Measurements from ENCODE around the gene SULT4A1. TPM values are rescaled to one million over a fixed set of nuclear protein-coding genes. Genes with fewer than 3 reads are reported as not detected.

The SULT4A1 gene
- total and polyA plus RNA-seq, 8 donors, result 0.12 to 2.2 (median 0.77) TPM; not detected in 4

- intact Hi-C loops (cut with DNase I; ENCODE audit: low total_unique reads), result no loop called here
- Histone ChIP-seq H3K36me3 (no peaks in the 10 kb centered on the region), H3K4me1 (peaks cover 3 to 23% (median 10%) of the 10 kb centered on the region in 4 donors), H3K27me3 (peaks cover 0 to 45% (median 0%) of the 10 kb centered on the region in 3 donors), H3K4me3 (no peak overlapping the region), H3K27ac (no peak overlapping the region), H3K9me3 (no peaks in the 10 kb centered on the region)
- WGBS, 5 donors, result 57 to 74% (median 65%) methylated on average over 12 of the region's 12 CpGs
- TF ChIP-seq POLR2AphosphoS5 (IDR thresholded peaks at IDR 0.05) (no peak), EP300 (IDR thresholded peaks at IDR 0.05) (no peak), POLR2A (IDR thresholded peaks at IDR 0.05) (no peak), CTCF (IDR thresholded peaks at IDR 0.05) (no peak)
- no peak for DNase-seq
These were observed 31.3 kb downstream of the SULT4A1 start for GRCh38 chr22:43830931-43831560.

- intact Hi-C loops (cut with DNase I; ENCODE audit: low total_unique reads), result no loop called here
These were observed 32.1 kb downstream of the SULT4A1 start for GRCh38 chr22:43829904-43830851.

GRCh38 chr22:43828998-43829782 is 33.1 kb downstream of the SULT4A1 start:
- Histone ChIP-seq H3K27ac (peak overlapping the region in 2 of 5 donors; percentile 57 to 58), H3K36me3 (no peaks in the 10 kb centered on the region), H3K27me3 (peaks cover 0 to 32% (median 0%) of the 10 kb centered on the region in 3 donors), H3K4me1 (peaks cover 7 to 23% (median 14%) of the 10 kb centered on the region in 4 donors), H3K9me3 (no peaks in the 10 kb centered on the region), H3K4me3 (no peak overlapping the region)
- intact Hi-C loops (cut with DNase I; ENCODE audit: low total_unique reads), result no loop called here
- no peak for TF ChIP-seq POLR2A (IDR thresholded peaks at IDR 0.05)
- TF ChIP-seq POLR2AphosphoS5 (IDR thresholded peaks at IDR 0.05), result no peak
- TF ChIP-seq EP300 (IDR thresholded peaks at IDR 0.05), result no peak
- no peak for TF ChIP-seq CTCF (IDR thresholded peaks at IDR 0.05)
- DNase-seq, result peak in 1 of 2 donors; percentile 80
- 39 to 59% (median 54%) methylated on average over 15 to 20 of the region's 20 CpGs for WGBS, 5 donors

More at GRCh38 chr22:43829904-43830851, 32.1 kb downstream of the SULT4A1 start:
- Histone ChIP-seq H3K9me3 (no peaks in the 10 kb centered on the region), H3K27ac (peak overlapping the region in 2 of 5 donors; percentile 57 to 58), H3K4me1 (peaks cover 6 to 23% (median 11%) of the 10 kb centered on the region in 4 donors), H3K27me3 (peaks cover 0 to 36% (median 0%) of the 10 kb centered on the region in 3 donors), H3K4me3 (no peak overlapping the region), H3K36me3 (no peaks in the 10 kb centered on the region)
- TF ChIP-seq POLR2A (IDR thresholded peaks at IDR 0.05) (no peak), POLR2AphosphoS5 (IDR thresholded peaks at IDR 0.05) (no peak), EP300 (IDR thresholded peaks at IDR 0.05) (no peak), CTCF (IDR thresholded peaks at IDR 0.05) (no peak)
- WGBS, 5 donors, result 68 to 76% (median 71%) methylated on average over 33 of the region's 33 CpGs
- DNase-seq, result no peak

GRCh38 chr22:43828725-43828997 is 33.7 kb downstream of the SULT4A1 start:
- no peak overlapping the region for H3K4me3 ChIP-seq
- DNase-seq, result no peak
- peaks cover 0 to 27% (median 0%) of the 10 kb centered on the region in 3 donors for H3K27me3 ChIP-seq
- TF ChIP-seq CTCF (IDR thresholded peaks at IDR 0.05) (no peak), EP300 (IDR thresholded peaks at IDR 0.05) (no peak), POLR2A (IDR thresholded peaks at IDR 0.05) (no peak), POLR2AphosphoS5 (IDR thresholded peaks at IDR 0.05) (no peak)
- H3K4me1 ChIP-seq, result peaks cover 11 to 25% (median 18%) of the 10 kb centered on the region in 4 donors
- 77 to 81% (median 78%) methylated on average over 5 to 6 of the region's 6 CpGs for WGBS, 5 donors
- H3K9me3 ChIP-seq, result no peaks in the 10 kb centered on the region
- no peak overlapping the region for H3K27ac ChIP-seq
- intact Hi-C loops (cut with DNase I; ENCODE audit: low total_unique reads), result no loop called here
- H3K36me3 ChIP-seq, result no peaks in the 10 kb centered on the region
